GM21360 (cell line): ENCODE data around the gene PLCG1.

Source experiments
- ATAC-seq: cut with Tn5 transposase; IDR thresholded peaks from one replicate; pipeline ENCODE4 v1.9.1; 2021; ENCODE audit warnings: mild to moderate bottlenecking, moderate library complexity; ENCODE audit not compliant: unreplicated experiment

Gene PLCG1

GRCh38 chr20:41202426-41202825, 65.1 kb downstream of the PLCG1 start:
- ATAC-seq: no peak

- ATAC-seq: no peak
Measured at GRCh38 chr20:41203660-41204059, 66.3 kb downstream of the PLCG1 start.

- no peak for ATAC-seq
Measured at GRCh38 chr20:41204304-41205265, 67.2 kb downstream of the PLCG1 start.

DNA sequence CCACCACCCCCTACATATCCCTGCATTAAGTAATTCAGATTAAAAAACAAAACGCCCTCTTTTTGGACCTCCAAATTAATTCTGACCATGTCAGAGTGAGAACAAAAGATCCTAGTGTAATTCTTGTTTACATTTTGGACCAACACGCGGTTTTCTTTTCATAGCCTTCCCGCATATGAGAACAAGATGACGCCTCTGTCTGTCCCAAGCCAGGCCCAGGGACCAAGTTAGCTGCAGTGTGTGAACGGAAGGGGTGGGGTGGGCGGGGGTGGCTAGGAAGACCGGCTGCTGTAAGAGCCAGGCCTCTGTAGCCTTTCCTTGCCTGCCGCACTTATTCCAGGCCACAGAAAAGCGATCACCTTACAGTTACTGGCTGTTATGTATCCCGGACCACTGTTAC, 68.0 kb downstream of the PLCG1 start:
- ATAC-seq: no peak

- ATAC-seq: no peak
Measured at GRCh38 chr20:41213150-41213820, 75.9 kb downstream of the PLCG1 start.

DNA sequence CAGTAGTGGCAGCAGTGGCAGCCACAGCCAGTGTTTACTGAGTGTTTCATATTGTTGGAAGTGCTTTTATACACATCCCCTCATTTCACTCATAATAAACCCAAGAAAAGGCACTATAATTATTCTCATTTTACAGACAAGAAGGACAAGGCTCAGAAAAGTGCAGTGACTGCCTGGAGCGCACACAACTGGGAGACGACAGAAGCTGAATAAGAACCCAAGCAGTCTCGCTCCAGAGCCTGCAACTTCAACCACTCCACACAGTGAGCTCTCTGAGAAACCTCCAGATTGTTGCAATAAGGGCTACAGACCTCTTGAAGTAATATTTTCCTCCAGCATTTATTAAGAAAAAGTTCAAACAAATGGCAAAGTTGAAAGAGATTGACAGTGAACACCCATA, 76.9 kb downstream of the PLCG1 start:
- ATAC-seq: no peak

DNA sequence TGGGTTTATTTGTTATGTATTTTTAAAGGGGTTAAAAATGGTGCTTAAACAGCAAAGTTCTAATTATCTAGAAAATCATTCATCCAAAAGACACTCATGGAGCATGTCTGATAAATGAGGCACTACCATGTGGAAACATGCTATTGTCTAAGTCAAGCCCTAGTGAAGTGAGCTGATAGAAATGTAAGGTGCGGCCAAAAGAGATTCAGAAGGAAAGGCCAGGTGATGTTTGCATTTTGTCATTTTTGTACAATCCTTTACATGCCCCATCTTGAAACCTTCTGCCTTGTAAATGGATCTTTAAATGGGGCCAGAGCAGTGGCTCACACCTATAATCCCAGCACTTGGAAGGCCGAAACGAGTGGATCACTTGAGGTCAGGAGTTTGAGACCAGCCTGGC, 77.3 kb downstream of the PLCG1 start:
- ATAC-seq: no peak

- ATAC-seq: no peak
Measured at GRCh38 chr20:41217422-41217821, 80.1 kb downstream of the PLCG1 start.

DNA sequence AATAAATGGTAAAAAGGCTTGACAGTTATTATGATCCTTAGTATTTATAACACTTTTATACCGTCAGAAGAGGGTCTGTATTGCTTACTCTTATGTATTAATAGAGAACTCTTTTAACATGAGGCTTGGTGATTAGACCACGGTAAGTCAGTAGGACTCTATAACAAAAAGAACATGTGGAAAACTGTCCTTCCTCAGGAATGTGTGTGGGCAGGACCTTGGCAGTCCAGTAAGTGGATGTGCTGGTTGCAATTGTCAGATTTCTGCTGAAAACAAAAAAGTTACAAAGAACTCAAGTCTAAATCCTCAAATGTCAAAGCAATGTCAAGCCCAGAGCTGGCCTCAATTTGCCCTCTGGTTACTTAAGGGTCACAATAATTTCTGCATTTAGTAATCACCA, 81.1 kb downstream of the PLCG1 start:
- ATAC-seq: no peak

GRCh38 chr20:41219824-41220223, 82.5 kb downstream of the PLCG1 start:
- no peak for ATAC-seq

DNA sequence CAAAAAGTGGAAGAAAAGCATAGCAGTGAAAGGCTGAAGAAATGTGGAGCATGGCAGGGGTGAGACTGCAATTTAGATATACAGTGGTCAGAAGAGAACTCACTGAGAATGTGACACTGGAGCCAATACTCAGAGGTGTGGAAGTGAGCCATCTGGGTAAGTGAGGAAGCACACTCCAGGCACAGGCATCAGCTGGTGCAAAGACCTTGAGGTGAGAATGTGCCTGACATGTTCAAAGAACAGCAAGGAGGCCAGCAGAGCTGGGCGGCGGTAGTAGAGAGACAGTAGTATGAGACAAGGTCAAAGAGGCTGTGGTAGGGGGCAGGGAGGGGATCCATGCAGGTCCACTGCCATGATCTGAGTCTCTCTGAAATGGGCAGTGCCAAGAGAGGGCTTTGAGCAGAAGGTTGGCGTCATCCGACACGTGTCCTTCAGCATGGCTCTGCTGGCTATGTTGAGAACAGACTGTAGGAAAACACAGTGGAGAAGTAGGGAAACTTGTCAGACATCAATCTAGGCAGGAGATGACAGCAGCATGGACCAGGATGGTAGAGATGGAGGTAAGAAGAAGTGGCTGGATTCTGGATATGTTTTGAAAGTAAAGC, 84.4 kb downstream of the PLCG1 start:
- no peak for ATAC-seq

GRCh38 chr20:41222296-41222695, 85.0 kb downstream of the PLCG1 start:
- ATAC-seq: no peak

- ATAC-seq: no peak
Measured at GRCh38 chr20:41222703-41223102, 85.4 kb downstream of the PLCG1 start.

GRCh38 chr20:41223112-41223511, 85.8 kb downstream of the PLCG1 start:
- ATAC-seq: no peak

- no peak for ATAC-seq
Measured at GRCh38 chr20:41224281-41224680, 86.9 kb downstream of the PLCG1 start.

DNA sequence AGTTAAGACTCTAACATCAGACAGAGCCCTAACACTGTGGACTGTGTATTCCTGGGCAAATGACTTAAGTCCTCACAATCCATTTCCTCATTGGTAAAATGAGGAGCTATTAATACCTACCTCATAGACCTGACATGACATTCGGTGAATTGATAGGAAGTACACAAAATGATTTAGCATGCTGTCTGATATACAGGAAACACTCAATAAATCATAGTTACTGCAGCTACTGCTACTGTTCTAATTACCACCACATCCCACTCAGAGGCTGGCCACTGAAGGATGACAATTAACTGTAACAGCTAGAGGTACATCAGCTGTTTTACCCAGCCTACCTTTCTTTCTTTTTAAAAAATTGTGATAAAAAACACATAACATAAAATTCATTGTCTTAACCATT, 87.7 kb downstream of the PLCG1 start:
- ATAC-seq: no peak

DNA sequence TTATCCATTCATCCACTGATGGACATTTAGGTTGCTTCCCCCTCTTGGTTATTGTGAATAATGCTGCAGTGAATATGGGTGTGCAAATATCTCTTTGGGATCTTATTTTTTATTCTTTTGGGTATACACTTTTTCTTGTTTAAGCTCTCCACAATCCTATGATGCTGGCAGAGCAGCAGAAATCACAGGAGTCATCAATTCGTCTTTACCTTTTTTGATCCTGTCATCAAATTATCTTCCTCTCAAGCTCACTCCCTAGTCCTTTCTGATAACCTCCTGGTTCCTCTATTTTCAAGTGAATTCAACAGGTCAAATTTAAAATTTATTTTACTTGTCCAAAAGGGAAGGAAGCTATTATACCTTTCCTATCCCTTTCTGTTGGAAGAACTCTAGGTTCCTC, 89.1 kb downstream of the PLCG1 start:
- no peak for ATAC-seq
